Mesothelial cell of epicardium (in vitro differentiated cells): Measurements from ENCODE around the gene PTX4. TPM values are rescaled to one million over a fixed set of nuclear protein-coding genes. Genes with fewer than 3 reads are reported as not detected.
A peak's percentile ranks its signal among the peaks of the same experiment; 100 is the strongest.

ENCODE experiments used
- DNase-seq, 2 experiments: peaks; one replicate each; pipeline ENCODE4 v3.0.0; 2021; ENCODE audit warnings: low spot score in 2 of 2; ENCODE audit not compliant: unreplicated experiment in 2 of 2
- H3K27ac Mint-ChIP-seq: 2 replicates; pipeline ENCODE4 v1.8.0; 2021; ENCODE audit warnings: mixed read lengths
- H3K27me3 Mint-ChIP-seq: 2 replicates; pipeline ENCODE4 v1.8.0; 2021; ENCODE audit warnings: low read depth, mixed read lengths
- H3K36me3 Mint-ChIP-seq: 2 replicates; pipeline ENCODE4 v1.8.0; 2021; ENCODE audit warnings: mixed read lengths
- H3K4me1 Mint-ChIP-seq: 2 replicates; pipeline ENCODE4 v1.8.0; 2021; ENCODE audit warnings: mixed read lengths
- H3K4me3 Mint-ChIP-seq: 2 replicates; pipeline ENCODE4 v1.8.0; 2021; ENCODE audit warnings: mild to moderate bottlenecking, moderate library complexity, mixed read lengths
- H3K9me3 Mint-ChIP-seq: 2 replicates; pipeline ENCODE4 v1.8.0; 2021; ENCODE audit warnings: mixed read lengths
- total RNA-seq: library from RNA; stranded (reverse); gene quantifications from 3 replicates; pipeline ENCODE4 v1.2.1, GENCODE V29; 2021
- TF ChIP-seq, protein P1 (sequence below): fragments of 200-600 bp; sonication (generic); IDR thresholded peaks from one replicate; pipeline ENCODE4 v1.5.0; 2021; ENCODE audit warnings: antibody characterized with exemption; ENCODE audit not compliant: unreplicated experiment

The PTX4 gene
- total RNA-seq, 1 donor from 2014 or later: not detected

GRCh38 chr16:1492923-1493745 is 4.4 kb upstream of the PTX4 start, which contains the start of gene TELO2:
Gene TELO2 (plus strand): TSS chr16:1493360. CDS start chr16:1494282, 922 bp downstream.
- H3K27ac Mint-ChIP-seq: peak within 1 kb of the TSS; percentile 93

DNA sequence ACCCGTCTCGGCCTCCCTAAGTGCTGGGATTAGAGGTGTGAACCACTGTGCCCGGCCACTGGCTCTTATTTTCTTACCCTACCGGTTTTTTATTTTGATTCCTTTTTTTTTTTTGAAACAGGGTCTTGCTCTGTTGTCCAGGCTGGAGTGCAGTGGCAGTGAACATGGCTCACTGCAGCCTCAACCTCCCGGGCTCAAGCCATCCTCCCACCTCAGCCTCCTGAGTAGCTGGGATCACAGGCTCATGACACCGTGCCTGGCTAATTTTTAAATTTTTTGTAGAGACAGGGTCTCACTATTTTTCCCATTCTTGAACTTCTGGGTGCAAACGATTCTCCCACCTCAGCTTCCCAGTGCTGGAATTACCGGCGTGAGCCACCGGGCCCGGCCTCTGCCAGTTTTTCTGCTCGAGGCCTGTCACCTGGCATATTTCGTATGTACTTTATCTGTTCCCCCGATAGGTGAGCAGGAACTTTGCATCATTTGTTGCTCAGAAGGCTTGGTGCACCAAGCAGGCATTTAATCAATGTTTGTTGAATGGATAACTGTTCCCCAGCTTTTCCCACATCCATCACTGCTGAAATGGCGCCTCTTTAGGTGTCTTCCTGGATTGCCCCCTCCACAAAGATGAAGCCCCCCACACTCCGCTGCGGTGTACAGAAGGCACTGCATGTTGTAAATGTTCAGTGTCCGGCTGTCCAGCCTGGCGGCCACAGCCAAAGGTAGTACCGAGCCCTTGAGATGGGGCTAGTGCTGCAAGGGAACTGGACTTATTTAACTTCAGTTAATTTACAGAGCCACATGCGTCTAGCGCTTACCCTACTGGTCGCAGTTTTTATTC is 3.6 kb upstream of the PTX4 start:
- no peaks in the 10 kb centered on the region for H3K36me3 Mint-ChIP-seq
- H3K4me1 Mint-ChIP-seq: peaks cover 13% of the 10 kb centered on the region
- H3K27ac Mint-ChIP-seq: peak overlapping the region; percentile 93
- H3K27me3 Mint-ChIP-seq: no peaks in the 10 kb centered on the region
- peak overlapping the region; percentile 85 for H3K4me3 Mint-ChIP-seq
- DNase-seq: no peak
- no peaks in the 10 kb centered on the region for H3K9me3 Mint-ChIP-seq
- TF ChIP-seq, protein P1, sequence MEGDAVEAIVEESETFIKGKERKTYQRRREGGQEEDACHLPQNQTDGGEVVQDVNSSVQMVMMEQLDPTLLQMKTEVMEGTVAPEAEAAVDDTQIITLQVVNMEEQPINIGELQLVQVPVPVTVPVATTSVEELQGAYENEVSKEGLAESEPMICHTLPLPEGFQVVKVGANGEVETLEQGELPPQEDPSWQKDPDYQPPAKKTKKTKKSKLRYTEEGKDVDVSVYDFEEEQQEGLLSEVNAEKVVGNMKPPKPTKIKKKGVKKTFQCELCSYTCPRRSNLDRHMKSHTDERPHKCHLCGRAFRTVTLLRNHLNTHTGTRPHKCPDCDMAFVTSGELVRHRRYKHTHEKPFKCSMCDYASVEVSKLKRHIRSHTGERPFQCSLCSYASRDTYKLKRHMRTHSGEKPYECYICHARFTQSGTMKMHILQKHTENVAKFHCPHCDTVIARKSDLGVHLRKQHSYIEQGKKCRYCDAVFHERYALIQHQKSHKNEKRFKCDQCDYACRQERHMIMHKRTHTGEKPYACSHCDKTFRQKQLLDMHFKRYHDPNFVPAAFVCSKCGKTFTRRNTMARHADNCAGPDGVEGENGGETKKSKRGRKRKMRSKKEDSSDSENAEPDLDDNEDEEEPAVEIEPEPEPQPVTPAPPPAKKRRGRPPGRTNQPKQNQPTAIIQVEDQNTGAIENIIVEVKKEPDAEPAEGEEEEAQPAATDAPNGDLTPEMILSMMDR: no peak

More at GRCh38 chr16:1492923-1493745, 4.4 kb upstream of the PTX4 start, which contains the start of gene TELO2:
- Mint-ChIP-seq H3K9me3 (no peaks in the 10 kb centered on the region), H3K4me3 (peak within 1 kb of the TSS; percentile 85), H3K36me3 (peaks cover under 1% of the 10 kb centered on the region), H3K27me3 (no peaks in the 10 kb centered on the region), H3K4me1 (peaks cover 13% of the 10 kb centered on the region)
- peak; percentile 84 to 90 for DNase-seq
- TF ChIP-seq, protein P1: no peak

DNA sequence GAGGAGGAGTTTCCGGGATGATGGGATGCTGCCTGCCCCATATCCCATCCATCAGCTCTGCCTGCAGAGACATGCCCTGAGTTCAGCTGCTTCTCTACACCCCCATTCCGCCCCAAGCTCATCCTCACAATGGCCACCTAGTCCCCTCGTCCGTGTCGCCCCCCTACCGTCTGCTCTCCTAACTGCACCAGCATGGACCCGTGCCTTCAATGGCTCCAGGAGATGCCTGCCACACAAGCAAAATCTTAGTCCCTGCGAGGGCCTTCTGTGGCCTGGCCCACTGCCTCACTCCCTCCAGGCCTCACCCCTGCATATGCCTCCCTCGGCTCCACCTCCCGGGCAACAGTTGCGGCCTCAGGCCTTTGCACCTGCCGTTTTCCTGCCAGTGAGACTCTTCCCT is 2.6 kb upstream of the PTX4 start:
- Mint-ChIP-seq H3K27ac (no peak overlapping the region), H3K27me3 (no peaks in the 10 kb centered on the region), H3K9me3 (no peaks in the 10 kb centered on the region), H3K4me3 (no peak overlapping the region), H3K4me1 (peaks cover 13% of the 10 kb centered on the region), H3K36me3 (no peaks in the 10 kb centered on the region)
- TF ChIP-seq, protein P1: no peak
- DNase-seq: no peak

GRCh38 chr16:1489077-1489476 is 333 bp upstream of the PTX4 start:
- H3K4me1 Mint-ChIP-seq: peaks cover 9% of the 10 kb centered on the region
- no peak overlapping the region for H3K4me3 Mint-ChIP-seq
- no peaks in the 10 kb centered on the region for H3K36me3 Mint-ChIP-seq
- H3K9me3 Mint-ChIP-seq: no peaks in the 10 kb centered on the region
- no peak overlapping the region for H3K27ac Mint-ChIP-seq
- TF ChIP-seq, protein P1: no peak
- no peak for DNase-seq
- peaks cover 5% of the 10 kb centered on the region for H3K27me3 Mint-ChIP-seq

DNA sequence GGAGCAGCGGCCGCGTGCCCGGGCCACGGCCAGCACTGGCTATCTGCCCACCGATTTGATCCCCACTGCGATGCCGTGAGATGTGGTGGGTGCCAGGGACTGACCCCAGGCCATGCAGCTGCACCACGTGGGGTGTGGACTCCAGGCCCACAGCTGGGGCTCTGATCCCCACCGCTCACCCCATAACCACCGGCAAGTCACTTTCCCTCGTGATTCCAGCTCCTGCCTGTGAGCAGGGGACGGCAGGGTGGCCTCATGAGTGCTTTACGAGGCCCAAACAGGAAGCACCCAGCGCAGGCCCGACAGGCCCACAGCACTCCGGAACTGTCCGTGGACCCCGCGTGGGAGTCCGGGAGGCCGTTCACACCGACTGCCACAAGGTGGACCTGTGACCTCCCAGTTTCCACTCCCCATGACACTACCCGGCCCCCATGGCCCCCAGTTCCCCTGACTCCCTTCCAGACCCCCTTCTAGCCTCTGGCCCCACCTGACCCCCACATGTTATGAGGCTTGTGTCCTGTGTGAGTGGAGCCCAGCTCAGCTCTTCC is 616 bp downstream of the PTX4 start:
- Mint-ChIP-seq H3K27ac (no peak overlapping the region), H3K36me3 (no peaks in the 10 kb centered on the region), H3K4me1 (peaks cover 7% of the 10 kb centered on the region), H3K9me3 (no peaks in the 10 kb centered on the region), H3K4me3 (no peak overlapping the region), H3K27me3 (peaks cover 9% of the 10 kb centered on the region)
- no peak for DNase-seq
- TF ChIP-seq, protein P1: no peak
